Posterior vena cava (tissue), 2 donors: ENCODE data around the gene CYP19A1. TPM values are rescaled to one million over a fixed set of nuclear protein-coding genes. Genes with fewer than 3 reads are reported as not detected.

ENCODE experiments used
- DNase-seq: peaks from one replicate; pipeline ENCODE4 v3.0.0-alpha.2; 2020; ENCODE audit warnings: low spot score
- intact Hi-C, 2 donors: fragments of 100-400 bp; cut with DNase I; formaldehyde crosslinking; loops; one replicate each; pipeline versions ENCODE4 v1.14.1 to v1.14.2; 2022 to 2023
- long read RNA-seq, 2 donors: library from polyadenylated mRNA; unstranded; transcript quantifications; one replicate each; pipeline ENCODE4 v2.0.0, GENCODE V29; 2020 to 2021
- total RNA-seq, 2 donors: library from RNA; stranded (reverse); fragmentation: NEBNext Ultra II Directional; extraction: Animal tissue kit (Norgen Biotek cat#: 25700); gene quantifications; one replicate each; pipeline ENCODE4 v1.2.1, GENCODE V29; 2021
- donor health status: DM: yes; HTN: yes; CAD: no.
- donor health status: DM: yes; HTN: yes; CAD: no.

The CYP19A1 gene
- 1 to 10 TPM; 1.8 to 2.7 TPM for total RNA-seq
- long read RNA-seq, donor 1: 0 reads
- long read RNA-seq, donor 2, partial matches to known transcripts: 1 of 2 reads
- long read RNA-seq, donor 2, other reads (novel, unspliced or antisense): 1 of 2 reads

DNA sequence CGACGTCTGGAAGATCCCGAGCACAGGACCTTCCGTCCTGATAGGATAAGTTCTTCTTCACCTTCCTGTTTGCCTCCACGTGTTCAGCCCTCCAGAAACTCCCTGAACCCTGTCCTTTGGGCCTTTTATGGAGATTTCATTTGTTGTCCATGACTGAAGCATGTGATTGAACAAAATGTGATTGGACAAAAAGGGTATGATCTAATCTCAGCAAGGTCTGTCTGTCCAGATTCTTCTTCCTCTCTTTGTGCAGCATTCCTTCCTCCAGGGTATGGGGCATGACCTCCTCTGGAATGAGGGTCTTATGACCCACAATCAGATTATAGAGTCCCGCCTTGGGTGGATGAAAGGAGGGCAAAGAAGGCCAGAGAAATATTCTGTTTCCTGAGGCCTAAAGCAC is at the start of gene CYP19A1:
CYP19A1 (minus strand) TSS at position 101 of the 400 bp plus-strand sequence. CDS start 95,684 bp downstream, outside the sequence.
- no peak for DNase-seq
- intact Hi-C loops: no loop called here

- intact Hi-C loops: no loop called here
Measured at GRCh38 chr15:51387699-51388041, 49.3 kb upstream of the CYP19A1 start.

DNA sequence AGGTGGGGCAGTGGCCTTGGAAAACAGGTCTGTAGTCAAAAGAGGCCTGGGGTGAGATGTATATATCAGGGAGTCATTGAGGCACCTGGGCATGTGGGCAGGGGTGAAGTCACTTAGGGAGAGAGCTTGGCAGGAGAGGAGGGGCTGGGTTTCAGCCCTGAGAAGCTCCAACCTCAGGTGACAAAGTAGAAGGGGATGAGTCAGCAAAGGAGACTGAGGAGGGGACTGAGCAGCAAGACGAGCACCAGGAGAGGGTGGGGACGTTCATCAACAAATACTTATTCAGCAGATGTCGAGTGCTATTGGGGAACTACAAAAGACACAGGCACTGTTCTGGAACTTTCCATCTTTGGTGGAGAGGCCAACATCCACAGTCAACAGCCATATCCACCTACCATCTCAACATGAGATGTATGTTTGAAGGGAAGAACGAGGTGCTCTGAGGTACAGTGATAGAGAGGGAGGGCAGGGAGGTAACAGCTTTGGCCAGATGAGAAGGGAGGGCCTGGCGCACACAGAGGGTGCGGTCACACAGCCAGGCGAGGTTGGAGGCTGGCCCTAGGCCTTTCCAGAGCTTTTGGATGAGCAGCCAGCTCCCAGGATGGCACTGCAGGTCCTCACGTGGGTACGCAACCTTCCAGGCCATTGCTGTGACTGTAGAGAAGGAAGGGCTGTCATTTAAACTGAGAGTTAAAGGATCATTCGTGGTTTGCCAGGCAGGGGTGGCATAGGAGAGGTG is 48.7 kb upstream of the CYP19A1 start:
- no peak for DNase-seq
- intact Hi-C loops: no loop called here

More at GRCh38 chr15:51387699-51388041, 49.3 kb upstream of the CYP19A1 start:
- no peak for DNase-seq

DNA sequence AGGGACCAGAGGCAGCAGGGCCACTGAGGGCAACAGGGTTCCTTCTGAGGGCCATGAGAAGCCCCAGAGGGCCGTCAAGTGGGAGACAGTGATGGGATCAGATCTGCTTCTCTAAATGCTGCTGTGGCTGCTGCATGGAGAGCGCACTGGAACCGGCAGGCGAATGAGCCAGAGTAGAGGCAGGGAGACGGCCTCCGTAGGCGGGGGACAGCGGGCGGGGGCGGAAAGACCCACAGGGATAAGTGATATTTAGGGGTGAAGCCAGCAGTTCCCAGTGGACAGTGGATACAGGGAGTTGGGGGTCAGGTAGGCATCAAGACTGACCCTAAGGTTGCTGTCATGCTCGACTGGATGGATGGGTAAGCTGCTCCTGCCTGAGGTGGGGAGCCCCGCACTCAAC is 48.1 kb upstream of the CYP19A1 start:
- intact Hi-C loops: no loop called here
- DNase-seq: no peak

DNA sequence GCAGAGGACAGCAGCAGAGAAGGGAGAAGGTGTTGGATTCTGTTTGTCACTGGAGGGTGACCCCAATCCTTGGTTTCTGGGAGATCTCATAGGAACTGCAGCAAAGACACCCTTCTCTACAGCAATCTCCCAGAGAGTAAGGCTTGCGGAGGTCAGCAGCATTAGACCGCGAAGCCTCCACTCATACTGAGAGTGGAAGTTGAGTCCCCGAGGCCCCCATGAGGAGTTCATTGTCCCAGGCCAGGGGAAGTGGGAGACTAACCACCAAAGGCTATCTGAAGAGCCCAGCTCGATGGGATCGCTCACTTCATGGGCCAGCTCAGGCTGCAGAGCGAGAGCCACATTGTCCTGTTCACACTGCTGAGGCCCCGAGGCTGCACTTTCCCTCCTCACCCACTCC is 47.6 kb upstream of the CYP19A1 start:
- intact Hi-C loops: no loop called here
- DNase-seq: no peak

DNA sequence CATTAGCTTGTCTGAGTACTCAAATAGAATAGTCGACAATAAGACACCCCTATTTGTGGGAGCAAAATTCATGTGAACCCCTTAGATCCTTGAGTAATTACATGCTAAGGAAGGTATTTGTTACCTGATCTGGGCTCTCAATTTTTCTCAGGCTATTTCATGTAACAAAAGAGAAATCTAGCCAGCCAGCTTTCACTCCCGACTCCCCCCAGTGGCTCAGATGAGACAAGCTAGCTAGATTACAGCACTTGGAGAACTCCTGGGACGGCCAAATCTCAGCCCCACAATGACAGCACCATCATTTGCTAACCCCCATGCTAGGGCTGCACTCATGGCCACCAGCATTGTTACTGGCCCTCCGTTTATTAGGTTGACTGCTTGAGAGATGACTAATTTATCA is 44.4 kb upstream of the CYP19A1 start:
- intact Hi-C loops: loop anchor here (5.0 kb wide), 1 partner anchor 100 kb away; no protein-coding TSS in a partner anchor
- no peak for DNase-seq

DNA sequence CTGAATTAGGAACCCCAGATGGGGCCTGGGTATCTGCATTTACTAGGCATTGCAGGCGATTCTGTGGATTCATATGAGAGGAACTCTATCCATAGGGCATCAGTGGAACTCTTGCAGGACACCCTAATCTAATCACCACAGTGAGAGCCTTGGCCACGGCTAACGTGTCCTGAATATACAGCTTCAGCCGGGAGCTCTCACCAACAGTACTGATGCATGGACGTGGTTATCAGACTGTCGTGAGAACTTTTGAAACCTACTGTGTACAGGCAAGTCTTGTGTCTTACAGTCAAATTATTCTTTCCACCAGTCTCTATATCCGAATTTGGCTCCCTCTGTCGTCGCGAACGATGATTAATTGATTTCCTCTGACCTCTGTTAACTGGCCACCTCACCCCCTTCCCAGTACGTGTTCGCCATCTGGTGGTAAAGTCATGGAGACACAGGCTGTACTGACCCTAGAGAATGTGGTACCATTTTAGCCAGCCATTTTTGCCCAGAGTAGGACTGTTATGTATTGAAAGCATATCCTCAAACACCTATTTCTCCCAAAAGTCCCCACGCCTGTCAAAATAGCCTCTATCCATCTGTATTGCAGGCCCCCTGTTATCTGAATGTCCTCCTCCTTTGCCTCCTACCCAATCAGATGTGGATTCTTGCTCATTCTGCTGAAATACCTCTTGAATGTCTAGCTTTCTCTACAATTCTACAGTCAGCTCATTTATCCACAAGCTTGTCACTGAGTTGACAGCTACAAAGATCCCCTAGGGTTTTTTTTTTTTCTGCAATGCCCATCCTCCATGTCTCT is 42.8 kb upstream of the CYP19A1 start:
- intact Hi-C loops: loop anchor here (5.0 kb wide), 1 partner anchor 99 kb away; no protein-coding TSS in a partner anchor
- no peak for DNase-seq

GRCh38 chr15:51379390-51379789 is 41.0 kb upstream of the CYP19A1 start:
- DNase-seq: no peak
- intact Hi-C loops: no loop called here

- intact Hi-C loops: no loop called here
Measured at GRCh38 chr15:51378406-51378805, 40.0 kb upstream of the CYP19A1 start.

GRCh38 chr15:51377038-51377786 is 38.8 kb upstream of the CYP19A1 start:
- DNase-seq: no peak
- intact Hi-C loops: no loop called here

More at GRCh38 chr15:51378406-51378805, 40.0 kb upstream of the CYP19A1 start:
- DNase-seq: no peak

- no peak for DNase-seq
- intact Hi-C loops: no loop called here
Measured at GRCh38 chr15:51375966-51376640, 37.7 kb upstream of the CYP19A1 start.

GRCh38 chr15:51374131-51374530 is 35.7 kb upstream of the CYP19A1 start:
- intact Hi-C loops: no loop called here
- no peak for DNase-seq

DNA sequence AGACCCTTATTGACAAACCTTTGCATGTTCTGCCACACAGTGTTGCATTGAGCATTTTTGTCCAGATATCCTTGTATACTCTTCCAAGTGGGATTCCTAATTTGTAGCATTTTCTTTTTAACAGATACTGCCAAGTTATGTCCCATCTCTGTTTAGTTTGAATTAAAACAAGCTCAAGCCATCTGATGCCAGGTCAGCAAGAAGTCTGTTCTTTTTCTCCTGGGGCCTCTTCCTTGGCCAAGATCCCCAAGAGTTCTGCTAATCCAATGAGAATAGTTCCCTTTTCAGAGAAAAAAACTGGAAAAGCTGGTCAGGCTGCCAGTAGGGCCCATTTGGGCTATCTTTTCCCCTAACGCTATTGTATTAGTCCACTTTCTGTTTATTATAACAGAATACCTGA is 32.9 kb upstream of the CYP19A1 start:
- intact Hi-C loops: no loop called here
- DNase-seq: no peak

DNA sequence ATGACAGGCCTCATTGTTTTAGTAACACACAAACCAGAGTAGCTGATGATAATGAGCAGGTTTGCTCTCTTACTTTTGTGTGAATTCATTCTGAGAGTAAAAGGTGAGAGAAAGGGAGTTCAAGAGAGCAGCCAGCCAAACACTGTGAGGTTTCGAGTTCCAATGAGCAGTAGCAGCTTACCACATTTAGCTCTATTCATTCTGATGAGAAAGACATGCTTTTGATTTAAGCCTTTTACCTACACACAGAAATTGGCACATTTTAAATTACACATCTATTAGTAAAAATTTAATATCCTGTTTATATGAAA is 31.0 kb upstream of the CYP19A1 start:
- intact Hi-C loops: no loop called here
- DNase-seq: no peak

GRCh38 chr15:51368751-51369450 is 30.5 kb upstream of the CYP19A1 start:
- intact Hi-C loops: no loop called here
- DNase-seq: no peak

DNA sequence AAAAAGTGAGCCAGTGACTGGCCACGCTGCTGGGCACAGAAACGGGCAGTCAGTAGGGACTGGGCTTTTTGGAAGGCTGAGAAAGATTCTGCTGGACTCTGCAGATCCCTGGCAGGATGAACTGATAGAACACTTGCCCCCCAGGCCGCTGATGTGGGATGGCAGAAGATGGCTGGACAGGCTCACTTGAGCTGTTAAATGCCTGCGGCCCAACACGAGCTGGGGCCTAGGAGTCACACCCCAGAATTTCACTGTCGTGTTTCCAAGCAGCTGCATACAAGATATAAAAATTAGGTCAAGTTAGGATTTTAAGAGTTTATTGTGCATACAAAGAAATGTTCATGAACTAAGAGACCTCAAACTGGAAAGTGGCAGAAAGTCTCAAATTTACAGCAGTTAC is 29.9 kb upstream of the CYP19A1 start:
- DNase-seq: no peak
- intact Hi-C loops: no loop called here

- intact Hi-C loops: no loop called here
- no peak for DNase-seq
Measured at GRCh38 chr15:51367322-51367976, 29.1 kb upstream of the CYP19A1 start.

- DNase-seq: no peak
- intact Hi-C loops: no loop called here
Measured at GRCh38 chr15:51366920-51367319, 28.5 kb upstream of the CYP19A1 start.
